ENCODE measurements around the gene KLHL26. TPM values are rescaled to one million over a fixed set of nuclear protein-coding genes. Genes with fewer than 3 reads are reported as not detected.

Gene KLHL26
- total and polyA plus RNA-seq, 2 of the 13 experiments (the other 11 are each of a cell fraction or from before 2014, with no cell fraction given): 1.5 to 1.7 TPM

- TF ChIP-seq ZEB1 (IDR thresholded peaks at IDR 0.05; ENCODE audit: insufficient replicate concordance, low read depth) (peak; percentile 24), ZNF768 (CRISPR knock-in tag; IDR thresholded peaks at IDR 0.05) (peak; percentile 95), AFF4 (CRISPR knock-in tag; IDR thresholded peaks at IDR 0.05) (0 out of 2 replicates have a peak, but pooled peaks have one; percentile 74), ZNF264 (CRISPR knock-in tag; IDR thresholded peaks at IDR 0.05) (peak; percentile 18; the same call in 1 of the 2 replicates), ZNF326 (CRISPR knock-in tag; IDR thresholded peaks at IDR 0.05; ENCODE audit: borderline replicate concordance) (no peak), YY1 (IDR thresholded peaks at IDR 0.05; ENCODE audit: insufficient read depth, insufficient replicate concordance, low read depth, low read length) (peak; percentile 21), NKX3-1 (CRISPR knock-in tag; IDR thresholded peaks at IDR 0.05) (peak; percentile 53; the same call in 1 of the 2 replicates), ATF3 (CRISPR knock-in tag; IDR thresholded peaks at IDR 0.05) (peak; percentile 69), ZNF225 (CRISPR knock-in tag; IDR thresholded peaks at IDR 0.05) (no peak), GATA4 (IDR thresholded peaks at IDR 0.05; ENCODE audit: borderline replicate concordance, low read depth) (peak; percentile 80), ZNF564 (CRISPR knock-in tag; IDR thresholded peaks at IDR 0.05) (0 out of 2 replicates have a peak, but pooled peaks have one; percentile 27), BCL3 (CRISPR knock-in tag; IDR thresholded peaks at IDR 0.05) (no peak), ZNF646 (CRISPR knock-in tag; IDR thresholded peaks at IDR 0.05) (no peak), ZNF616 (CRISPR knock-in tag; IDR thresholded peaks at IDR 0.05; ENCODE audit: low read depth) (0 out of 2 replicates have a peak, but pooled peaks have one; percentile 31), RARA (CRISPR knock-in tag; IDR thresholded peaks at IDR 0.05) (peak; percentile 38; the same call in 1 of the 2 replicates), NFRKB (IDR thresholded peaks at IDR 0.05) (no peak), ZNF781 (CRISPR knock-in tag; IDR thresholded peaks at IDR 0.05; ENCODE audit: borderline replicate concordance, not compliant biosample characterization) (peak; percentile 34)
Observed at GRCh38 chr19:18588611-18589379, 48.0 kb upstream of the KLHL26 start, which contains the start of gene REX1BD (continued).
